Dendritic cell treated with granulocyte-macrophage colony-stimulating factor and Interleukin-4, amounts not matched to agents 40 ng/mL and 50 ng/mL, for 4 days (primary cell): ENCODE measurements around the gene DOCK11.

Experiments
- H3K27ac Mint-ChIP-seq: one replicate; pipeline ENCODE4 v1.8.0; 2022; ENCODE audit warnings: mild to moderate bottlenecking, mixed read lengths
- H3K27me3 Mint-ChIP-seq: one replicate; pipeline ENCODE4 v1.8.0; 2022; ENCODE audit warnings: mild to moderate bottlenecking, mixed read lengths
- H3K36me3 Mint-ChIP-seq: one replicate; pipeline ENCODE4 v1.8.0; 2022; ENCODE audit warnings: low read depth, mixed read lengths
- H3K4me1 Mint-ChIP-seq: one replicate; pipeline ENCODE4 v1.8.0; 2022; ENCODE audit warnings: low read depth, mixed read lengths
- H3K4me3 Mint-ChIP-seq: one replicate; pipeline ENCODE4 v1.8.0; 2022; ENCODE audit warnings: mild to moderate bottlenecking, moderate library complexity, mixed read lengths
- H3K9me3 Mint-ChIP-seq: one replicate; pipeline ENCODE4 v1.8.0; 2022; ENCODE audit warnings: mixed read lengths
- intact Hi-C: fragments of 100-400 bp; cut with micrococcal nuclease; formaldehyde crosslinking; loops from one replicate; pipeline ENCODE4 v1.15.0; 2022

DOCK11 gene

GRCh38 chrX:118655561-118656246 is 160.1 kb downstream of the DOCK11 start:
- Mint-ChIP-seq H3K9me3 (no peaks in the 10 kb centered on the region), H3K4me1 (peaks cover 12% of the 10 kb centered on the region), H3K4me3 (no peak overlapping the region), H3K36me3 (peaks cover 49% of the 10 kb centered on the region), H3K27me3 (no peaks in the 10 kb centered on the region), H3K27ac (peak overlapping the region; percentile 71)
- intact Hi-C loops = no loop called here

DNA sequence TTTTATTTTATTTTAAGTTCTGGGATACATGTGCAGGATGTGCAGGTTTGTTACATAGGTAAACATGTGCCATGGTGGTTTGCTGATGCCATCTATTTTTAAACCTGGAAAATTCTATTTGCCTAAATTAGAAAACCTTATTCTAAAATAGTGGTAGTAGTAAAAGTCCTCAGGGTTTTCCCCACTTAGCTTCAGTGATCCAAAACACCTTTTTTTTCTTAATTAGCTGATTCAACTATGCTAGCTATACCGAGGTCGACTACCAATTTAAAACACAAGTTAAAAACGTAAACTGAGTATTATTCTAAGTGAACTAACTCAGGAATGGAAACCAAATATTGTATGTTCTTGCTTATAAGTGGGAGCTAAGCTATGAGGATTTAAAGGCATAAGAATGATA is 161.8 kb downstream of the DOCK11 start:
- intact Hi-C loops = no loop called here
- Mint-ChIP-seq H3K27me3 (no peaks in the 10 kb centered on the region), H3K27ac (no peak overlapping the region), H3K4me3 (no peak overlapping the region), H3K9me3 (no peaks in the 10 kb centered on the region), H3K4me1 (peaks cover 12% of the 10 kb centered on the region), H3K36me3 (peaks cover 65% of the 10 kb centered on the region)

DNA sequence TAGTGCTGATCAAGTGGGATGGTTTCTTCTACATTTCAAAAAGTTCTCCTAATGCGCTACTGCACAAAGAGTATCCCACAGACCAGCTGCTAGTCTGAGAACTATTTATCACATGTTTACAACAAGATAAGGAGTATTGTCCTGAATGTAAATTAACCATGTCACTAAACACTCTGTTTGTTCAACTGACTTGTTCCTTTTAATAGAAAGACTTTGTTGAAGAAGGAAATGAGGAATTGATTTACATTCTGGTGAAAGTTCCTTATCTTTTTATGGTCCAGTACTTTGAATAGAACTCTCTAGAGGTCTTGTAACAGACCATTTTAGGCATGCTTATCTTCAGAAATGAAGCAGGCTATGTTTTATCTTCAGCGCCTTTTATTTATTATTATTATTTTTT is 164.5 kb downstream of the DOCK11 start:
- Mint-ChIP-seq H3K27ac (no peak overlapping the region), H3K27me3 (no peaks in the 10 kb centered on the region), H3K4me3 (no peak overlapping the region), H3K4me1 (peaks cover 7% of the 10 kb centered on the region), H3K36me3 (peaks cover 84% of the 10 kb centered on the region), H3K9me3 (no peaks in the 10 kb centered on the region)
- intact Hi-C loops = no loop called here

DNA sequence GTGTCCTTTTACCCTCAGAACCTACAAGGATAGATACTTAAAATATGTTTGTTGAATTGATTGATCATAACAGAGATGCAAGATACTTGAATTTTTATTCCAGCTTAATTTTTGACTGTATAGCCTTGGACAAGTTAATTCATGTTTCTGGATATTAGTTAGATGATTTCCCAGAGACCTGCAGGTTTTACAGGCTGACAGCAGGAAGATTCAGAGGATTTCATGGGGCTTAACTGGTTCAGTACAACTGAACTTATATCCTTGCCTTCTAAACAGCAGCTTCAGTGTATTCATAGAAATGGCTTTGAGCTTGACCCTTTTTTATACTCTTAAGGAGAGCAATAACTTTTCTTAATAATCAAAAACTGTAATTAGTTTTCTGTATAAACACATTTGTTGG is 169.6 kb downstream of the DOCK11 start:
- no peaks in the 10 kb centered on the region for H3K4me1 Mint-ChIP-seq
- intact Hi-C loops = loop anchor here (5.0 kb wide), 1 partner anchor 97 kb away; no protein-coding TSS in a partner anchor
- no peak overlapping the region for H3K4me3 Mint-ChIP-seq
- H3K27me3 Mint-ChIP-seq = no peaks in the 10 kb centered on the region
- peaks cover 60% of the 10 kb centered on the region for H3K36me3 Mint-ChIP-seq
- no peak overlapping the region for H3K27ac Mint-ChIP-seq
- no peaks in the 10 kb centered on the region for H3K9me3 Mint-ChIP-seq

DNA sequence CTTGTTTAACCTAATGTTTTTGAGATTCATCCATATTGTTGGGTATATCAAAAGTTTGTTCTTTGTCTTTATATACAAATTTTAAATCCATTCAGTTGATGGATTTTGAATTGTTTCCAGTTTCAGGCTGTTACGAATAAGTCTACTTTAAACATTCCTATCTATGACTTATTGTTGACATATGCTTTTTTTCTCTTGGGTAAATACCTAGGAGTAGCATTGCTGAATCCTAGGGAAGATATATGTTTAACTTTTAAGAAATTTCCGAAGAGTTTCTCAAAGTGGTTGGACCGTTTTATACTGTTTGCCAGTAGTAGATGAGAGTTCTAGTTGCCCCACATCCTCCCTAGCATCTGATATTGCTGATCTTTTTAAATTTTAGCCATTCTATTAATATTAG is 170.9 kb downstream of the DOCK11 start:
- H3K27me3 Mint-ChIP-seq = no peaks in the 10 kb centered on the region
- intact Hi-C loops = loop anchor here (5.0 kb wide), 1 partner anchor 96 kb away; no protein-coding TSS in a partner anchor
- peaks cover 57% of the 10 kb centered on the region for H3K36me3 Mint-ChIP-seq
- no peaks in the 10 kb centered on the region for H3K4me1 Mint-ChIP-seq
- H3K4me3 Mint-ChIP-seq = no peak overlapping the region
- no peak overlapping the region for H3K27ac Mint-ChIP-seq
- H3K9me3 Mint-ChIP-seq = no peaks in the 10 kb centered on the region

GRCh38 chrX:118669435-118669834 is 173.8 kb downstream of the DOCK11 start:
- intact Hi-C loops = loop anchor here (5.0 kb wide), 1 partner anchor 93 kb away; no protein-coding TSS in a partner anchor
- Mint-ChIP-seq H3K4me3 (no peak overlapping the region), H3K4me1 (no peaks in the 10 kb centered on the region), H3K27ac (no peak overlapping the region), H3K36me3 (peaks cover 57% of the 10 kb centered on the region), H3K9me3 (no peaks in the 10 kb centered on the region), H3K27me3 (no peaks in the 10 kb centered on the region)

- Mint-ChIP-seq H3K4me3 (no peak overlapping the region), H3K27ac (no peak overlapping the region), H3K4me1 (no peaks in the 10 kb centered on the region), H3K9me3 (no peaks in the 10 kb centered on the region), H3K27me3 (no peaks in the 10 kb centered on the region), H3K36me3 (peaks cover 54% of the 10 kb centered on the region)
- intact Hi-C loops = loop anchor here (10.0 kb wide), 1 partner anchor 61 kb away; no protein-coding TSS in a partner anchor
Measured at GRCh38 chrX:118675326-118675965, 179.8 kb downstream of the DOCK11 start.

GRCh38 chrX:118675966-118676349 is 180.3 kb downstream of the DOCK11 start:
- no peaks in the 10 kb centered on the region for H3K4me1 Mint-ChIP-seq
- H3K27me3 Mint-ChIP-seq = no peaks in the 10 kb centered on the region
- H3K4me3 Mint-ChIP-seq = no peak overlapping the region
- H3K36me3 Mint-ChIP-seq = peaks cover 51% of the 10 kb centered on the region
- intact Hi-C loops = loop anchor here (10.0 kb wide), 1 partner anchor 61 kb away; no protein-coding TSS in a partner anchor
- no peak overlapping the region for H3K27ac Mint-ChIP-seq
- no peaks in the 10 kb centered on the region for H3K9me3 Mint-ChIP-seq

DNA sequence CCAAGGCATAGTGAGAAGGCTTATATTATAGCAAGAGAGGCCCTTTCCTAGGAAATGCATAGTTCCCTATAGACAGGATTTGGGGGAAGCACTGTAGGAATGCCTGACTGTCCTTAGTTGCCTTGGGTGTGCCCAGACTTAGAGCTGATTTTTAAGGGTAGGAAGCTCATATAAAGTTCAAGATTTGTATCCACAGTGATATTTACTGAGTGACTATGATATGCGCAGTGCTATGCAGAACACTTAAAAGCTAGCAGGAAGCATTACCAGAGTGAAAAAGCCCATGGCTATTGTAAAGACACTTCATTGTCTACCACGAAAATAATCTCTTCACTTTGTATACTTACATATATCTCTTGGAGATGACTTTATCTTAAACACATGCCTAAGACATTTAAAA is 181.7 kb downstream of the DOCK11 start:
- no peaks in the 10 kb centered on the region for H3K4me1 Mint-ChIP-seq
- no peaks in the 10 kb centered on the region for H3K27me3 Mint-ChIP-seq
- no peak overlapping the region for H3K27ac Mint-ChIP-seq
- no peak overlapping the region for H3K4me3 Mint-ChIP-seq
- intact Hi-C loops = loop anchor here (10.0 kb wide), 1 partner anchor 63 kb away; no protein-coding TSS in a partner anchor
- H3K36me3 Mint-ChIP-seq = peaks cover 41% of the 10 kb centered on the region
- no peaks in the 10 kb centered on the region for H3K9me3 Mint-ChIP-seq

GRCh38 chrX:118679290-118679689 is 183.7 kb downstream of the DOCK11 start:
- Mint-ChIP-seq H3K9me3 (no peaks in the 10 kb centered on the region), H3K27ac (no peak overlapping the region), H3K4me3 (no peak overlapping the region), H3K36me3 (peaks cover 29% of the 10 kb centered on the region), H3K27me3 (no peaks in the 10 kb centered on the region), H3K4me1 (peaks cover 5% of the 10 kb centered on the region)
- intact Hi-C loops = loop anchor here (10.0 kb wide), 1 partner anchor 64 kb away; no protein-coding TSS in a partner anchor

GRCh38 chrX:118682258-118683014 is 186.8 kb downstream of the DOCK11 start:
- H3K4me3 Mint-ChIP-seq = no peak overlapping the region

DNA sequence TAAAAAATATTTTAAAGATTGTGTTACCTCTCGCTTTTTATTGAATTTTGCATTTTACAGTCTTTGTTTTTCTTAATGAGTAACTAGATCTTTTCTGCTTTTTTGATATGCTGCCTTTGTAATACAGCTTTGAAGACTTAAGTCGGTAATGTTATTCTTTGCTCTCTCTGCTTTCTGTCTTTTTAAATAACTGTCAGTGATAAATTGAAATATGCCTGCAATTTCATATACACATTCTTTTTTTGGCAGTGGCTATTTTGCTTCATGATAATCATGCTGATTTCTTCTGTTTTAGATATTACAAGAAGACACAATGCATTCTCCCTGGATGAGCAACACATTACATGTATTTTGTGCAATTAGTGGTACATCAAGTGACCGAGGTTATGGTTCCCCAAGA is 189.8 kb downstream of the DOCK11 start:
- Mint-ChIP-seq H3K9me3 (no peaks in the 10 kb centered on the region), H3K27me3 (no peaks in the 10 kb centered on the region), H3K4me3 (no peak overlapping the region), H3K4me1 (peaks cover 5% of the 10 kb centered on the region), H3K36me3 (peaks cover 43% of the 10 kb centered on the region), H3K27ac (no peak overlapping the region)
- intact Hi-C loops = no loop called here

More at GRCh38 chrX:118682258-118683014, 186.8 kb downstream of the DOCK11 start:
- Mint-ChIP-seq H3K36me3 (peaks cover 40% of the 10 kb centered on the region), H3K27me3 (no peaks in the 10 kb centered on the region), H3K9me3 (no peaks in the 10 kb centered on the region), H3K4me1 (peaks cover 5% of the 10 kb centered on the region), H3K27ac (no peak overlapping the region)
- intact Hi-C loops = no loop called here

DNA sequence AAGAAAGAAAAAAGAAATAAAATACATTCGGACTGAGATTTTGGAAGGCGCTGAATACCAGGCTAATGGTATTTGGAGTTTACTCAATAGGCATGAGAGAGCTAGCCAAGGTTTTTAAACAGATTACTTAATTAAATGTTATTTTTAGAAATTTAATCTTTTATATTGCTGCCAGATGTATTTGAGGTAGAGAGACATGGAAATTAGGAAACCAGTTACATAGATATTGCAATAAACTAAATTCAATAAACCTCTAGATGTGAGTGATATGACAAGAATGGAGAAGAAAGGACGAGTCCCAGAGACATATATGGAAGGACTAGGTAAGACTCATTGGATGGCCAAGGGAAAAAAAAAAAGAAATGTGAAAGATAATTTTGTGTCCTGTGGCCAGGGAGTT is 193.3 kb downstream of the DOCK11 start:
- Mint-ChIP-seq H3K36me3 (peaks cover 36% of the 10 kb centered on the region), H3K27ac (no peak overlapping the region), H3K9me3 (no peaks in the 10 kb centered on the region), H3K4me3 (no peak overlapping the region), H3K27me3 (no peaks in the 10 kb centered on the region), H3K4me1 (no peaks in the 10 kb centered on the region)
- intact Hi-C loops = no loop called here

- peak overlapping the region; percentile 30 for H3K27ac Mint-ChIP-seq
- no peaks in the 10 kb centered on the region for H3K27me3 Mint-ChIP-seq
- no peaks in the 10 kb centered on the region for H3K9me3 Mint-ChIP-seq
- no peak overlapping the region for H3K4me3 Mint-ChIP-seq
- peaks cover 18% of the 10 kb centered on the region for H3K4me1 Mint-ChIP-seq
- peaks cover 14% of the 10 kb centered on the region for H3K36me3 Mint-ChIP-seq
- intact Hi-C loops = no loop called here
Measured at GRCh38 chrX:118693843-118694242, 198.2 kb downstream of the DOCK11 start.
